Activated CD4-positive, alpha-beta memory T cell treated with anti-CD3 and anti-CD28 coated beads, Interleukin-2, amount 10 ng/mL, durations not matched to agents 7 days and 5 days (primary cell): ENCODE measurements around the gene EXOSC1. TPM values are rescaled to one million over a fixed set of nuclear protein-coding genes. Genes with fewer than 3 reads are reported as not detected.
"Not testable (repeated sequence)": the region's sequence is repeated elsewhere in the genome, so short reads cannot be mapped to it uniquely, and the experiment has no call there.

Experiments used
- CTCF ChIA-PET: fragments of 350-600 bp; sonication (Branson Sonifier 250); formaldehyde crosslinking; loops from one replicate; lab custom pipeline; 2021; ENCODE audit warnings: antibody characterized with exemption, inconsistent platforms; lab: Charles Lee
- POLR2A ChIA-PET: fragments of 350-600 bp; sonication (Branson Sonifier 250); formaldehyde crosslinking; loops from one replicate; lab custom pipeline; 2021; ENCODE audit warnings: antibody characterized with exemption; lab: Charles Lee
- DNase-seq: peaks from one replicate; pipeline ENCODE4 v3.0.0-alpha.2; 2020
- H3K27ac Mint-ChIP-seq: one replicate; pipeline ENCODE4 v1.8.0; 2021; ENCODE audit warnings: mild to moderate bottlenecking, mixed read lengths
- H3K27me3 Mint-ChIP-seq: one replicate; pipeline ENCODE4 v1.8.0; 2021; ENCODE audit warnings: mixed read lengths
- H3K36me3 Mint-ChIP-seq: one replicate; pipeline ENCODE4 v1.8.0; 2021; ENCODE audit warnings: low read depth, mixed read lengths
- H3K4me1 Mint-ChIP-seq: one replicate; pipeline ENCODE4 v1.8.0; 2021; ENCODE audit warnings: mixed read lengths
- H3K4me3 Mint-ChIP-seq: one replicate; pipeline ENCODE4 v1.8.0; 2021; ENCODE audit warnings: mild to moderate bottlenecking, mixed read lengths
- H3K9me3 Mint-ChIP-seq: one replicate; pipeline ENCODE4 v1.8.0; 2021; ENCODE audit warnings: mixed read lengths
- total RNA-seq, 2 experiments: library from RNA; stranded (reverse); gene quantifications; one replicate each; pipeline ENCODE4 v1.2.3, GENCODE V29; 2021

The EXOSC1 gene
- total RNA-seq, 2 experiments from 2014 or later, result 49.3 to 49.8 TPM

- CTCF ChIA-PET, result interaction anchor here (1.1 to 1.8 kb wide), 2 partner anchors 11 to 30 kb away, joined by 3 to 6 read pairs; no protein-coding TSS in a partner anchor
- Mint-ChIP-seq H3K4me3 (no peak overlapping the region), H3K36me3 (peaks cover 65% of the 10 kb centered on the region), H3K4me1 (no peaks in the 10 kb centered on the region), H3K27ac (no peak overlapping the region), H3K27me3 (no peaks in the 10 kb centered on the region), H3K9me3 (no peaks in the 10 kb centered on the region)
- POLR2A ChIA-PET, result no interaction called here
- no peak for DNase-seq
Observed at GRCh38 chr10:97474918-97475317, 29.1 kb upstream of the EXOSC1 start.

DNA sequence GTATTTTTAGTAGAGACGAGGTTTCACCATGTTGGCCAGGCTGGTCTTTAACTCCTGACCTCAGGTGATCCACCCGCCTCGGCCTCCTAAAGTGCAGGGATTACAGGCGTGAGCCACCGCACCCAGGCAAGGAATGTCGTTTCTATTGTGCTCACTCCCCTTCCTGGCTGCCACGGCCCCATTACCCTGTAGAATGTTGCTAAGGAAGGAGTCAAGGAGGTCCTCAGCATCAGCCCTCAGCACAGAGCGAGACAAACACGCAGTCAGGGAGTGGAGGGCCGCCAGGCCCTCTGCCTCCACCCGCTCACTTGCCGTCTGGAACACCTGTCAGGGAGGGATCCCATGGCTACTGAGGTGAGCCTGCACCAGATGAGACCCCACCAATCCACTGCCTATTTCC, 23.0 kb upstream of the EXOSC1 start:
- H3K9me3 Mint-ChIP-seq, H3K27ac Mint-ChIP-seq, CTCF ChIA-PET, H3K27me3 Mint-ChIP-seq, DNase-seq, POLR2A ChIA-PET, H3K4me3 Mint-ChIP-seq, H3K4me1 Mint-ChIP-seq: not testable (repeated sequence)
- peaks cover 54% of the 10 kb centered on the region for H3K36me3 Mint-ChIP-seq

GRCh38 chr10:97468162-97468561, 22.4 kb upstream of the EXOSC1 start:
- no peak for DNase-seq
- Mint-ChIP-seq H3K27ac (no peak overlapping the region), H3K27me3 (no peaks in the 10 kb centered on the region), H3K4me1 (no peaks in the 10 kb centered on the region), H3K4me3 (no peak overlapping the region), H3K36me3 (peaks cover 54% of the 10 kb centered on the region), H3K9me3 (no peaks in the 10 kb centered on the region)
- ChIA-PET CTCF (interaction anchor here (2.0 kb wide), 1 partner anchor 68 kb away, joined by 5 read pairs; the partner anchor contains the start of gene RRP12), POLR2A (interaction anchor here (1.0 kb wide), 1 partner anchor 14 kb away, joined by 3 read pairs; no protein-coding TSS in a partner anchor)

DNA sequence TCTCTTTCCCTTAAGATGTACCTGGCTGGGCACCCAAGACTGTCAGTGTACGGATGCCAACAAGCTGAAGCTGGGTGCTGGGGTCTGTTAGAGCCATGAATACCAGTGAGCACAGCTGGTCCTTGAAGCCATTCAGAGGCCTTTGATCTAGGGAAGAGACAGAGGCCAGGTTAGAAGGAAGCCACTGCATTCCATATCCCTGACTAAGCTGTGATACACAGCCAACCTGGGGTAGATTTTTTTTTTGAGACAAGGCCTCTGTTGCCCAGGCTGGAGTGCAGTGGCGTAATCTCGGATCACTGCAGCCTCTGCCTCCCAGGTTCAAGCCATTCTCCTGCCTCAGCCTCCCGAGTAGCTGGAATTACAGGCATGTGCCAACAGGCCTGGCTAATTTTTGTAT, 20.9 kb upstream of the EXOSC1 start:
- ChIA-PET CTCF (interaction anchor here (1.0 to 2.0 kb wide), 4 partner anchors 60 to 105 kb away, joined by 3 to 5 read pairs (median 3); partner anchors contain the start of gene RRP12), POLR2A (interaction anchor here (0.6 to 1.6 kb wide), 5 partner anchors 10 to 66 kb away, joined by 3 to 4 read pairs (median 3); partner anchors contain the start of genes RRP12 and UBTD1)
- no peak overlapping the region for H3K4me3 Mint-ChIP-seq
- no peaks in the 10 kb centered on the region for H3K4me1 Mint-ChIP-seq
- peaks cover 59% of the 10 kb centered on the region for H3K36me3 Mint-ChIP-seq
- no peak overlapping the region for H3K27ac Mint-ChIP-seq
- H3K27me3 Mint-ChIP-seq, result no peaks in the 10 kb centered on the region
- no peaks in the 10 kb centered on the region for H3K9me3 Mint-ChIP-seq
- DNase-seq, result no peak

GRCh38 chr10:97465982-97466381, 20.2 kb upstream of the EXOSC1 start:
- Mint-ChIP-seq H3K27me3 (no peaks in the 10 kb centered on the region), H3K27ac (no peak overlapping the region), H3K4me3 (no peak overlapping the region), H3K9me3 (no peaks in the 10 kb centered on the region), H3K4me1 (no peaks in the 10 kb centered on the region), H3K36me3 (peaks cover 64% of the 10 kb centered on the region)
- ChIA-PET POLR2A (interaction anchor here (0.8 to 1.6 kb wide), 5 partner anchors 11 to 65 kb away, joined by 3 to 4 read pairs (median 3); partner anchors contain the start of genes RRP12 and UBTD1), CTCF (interaction anchor here (0.7 to 1.2 kb wide), 3 partner anchors 48 to 86 kb away, joined by 3 read pairs; no protein-coding TSS in a partner anchor)
- no peak for DNase-seq

DNA sequence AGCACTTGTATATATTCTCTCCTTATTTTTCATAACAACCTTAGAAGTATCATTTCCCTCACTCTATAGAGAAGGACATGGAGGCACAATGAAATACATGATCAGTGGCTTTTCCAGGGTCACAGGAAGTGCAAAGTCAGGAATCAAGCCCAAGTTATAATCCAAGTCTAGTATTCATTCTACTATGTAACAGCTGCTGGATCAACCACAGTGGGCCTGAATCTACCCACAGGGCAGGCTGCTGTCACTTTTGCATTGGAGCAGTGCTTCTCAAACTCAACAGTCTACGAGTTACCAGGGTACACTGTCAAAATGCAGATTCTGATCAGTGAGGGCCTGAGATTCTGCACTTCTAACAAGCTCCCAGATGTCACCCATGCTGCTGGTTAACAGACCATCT, 18.4 kb upstream of the EXOSC1 start:
- Mint-ChIP-seq H3K36me3 (peaks cover 64% of the 10 kb centered on the region), H3K4me3 (no peak overlapping the region), H3K9me3 (no peaks in the 10 kb centered on the region), H3K27me3 (no peaks in the 10 kb centered on the region), H3K4me1 (no peaks in the 10 kb centered on the region), H3K27ac (peak overlapping the region; percentile 16)
- no peak for DNase-seq
- ChIA-PET CTCF (interaction anchor here (0.9 to 1.5 kb wide), 7 partner anchors 10 to 138 kb away, joined by 3 to 7 read pairs (median 3); partner anchors contain the start of genes C10orf62 and RRP12), POLR2A (interaction anchor here (1.0 to 1.2 kb wide), 2 partner anchors 13 to 63 kb away, joined by 3 read pairs; partner anchors contain the start of gene RRP12)

- Mint-ChIP-seq H3K27me3 (no peaks in the 10 kb centered on the region), H3K36me3 (peaks cover 65% of the 10 kb centered on the region), H3K27ac (peak overlapping the region; percentile 16), H3K9me3 (no peaks in the 10 kb centered on the region), H3K4me3 (no peak overlapping the region), H3K4me1 (no peaks in the 10 kb centered on the region)
- peak; percentile 37 for DNase-seq
- ChIA-PET POLR2A (interaction anchor here (1.0 to 1.2 kb wide), 2 partner anchors 14 to 62 kb away, joined by 3 read pairs; partner anchors contain the start of gene RRP12), CTCF (interaction anchor here (0.9 to 1.5 kb wide), 7 partner anchors 11 to 138 kb away, joined by 3 to 7 read pairs (median 3); partner anchors contain the start of genes C10orf62 and RRP12)
Observed at GRCh38 chr10:97463363-97464132, 17.7 kb upstream of the EXOSC1 start.

DNA sequence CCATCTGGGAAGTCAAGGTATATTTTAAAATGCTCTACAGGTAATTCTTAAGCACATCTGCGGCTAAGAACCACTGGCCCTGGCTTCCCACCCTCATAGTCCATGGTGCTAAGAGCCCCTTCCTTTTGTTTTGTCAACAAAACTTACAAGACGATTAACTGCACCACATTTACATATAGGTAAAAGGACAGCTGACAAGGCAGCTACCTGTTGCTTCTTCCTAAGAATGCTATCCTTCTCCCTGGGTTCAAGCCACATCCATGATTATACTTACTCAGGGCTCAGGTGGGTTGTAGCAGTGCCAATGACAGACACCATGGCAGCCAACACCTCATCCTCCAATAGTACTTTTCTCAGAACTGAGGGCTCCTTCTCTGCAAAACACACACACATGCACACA, 16.5 kb upstream of the EXOSC1 start:
- peaks cover 65% of the 10 kb centered on the region for H3K36me3 Mint-ChIP-seq
- H3K9me3 Mint-ChIP-seq, result no peaks in the 10 kb centered on the region
- H3K4me3 Mint-ChIP-seq, result no peak overlapping the region
- ChIA-PET POLR2A (interaction anchor here (1.2 kb wide), 1 partner anchor 49 kb away, joined by 4 read pairs; no protein-coding TSS in a partner anchor), CTCF (interaction anchor here (1.4 to 2.1 kb wide), 2 partner anchors 56 to 90 kb away, joined by 3 to 5 read pairs; no protein-coding TSS in a partner anchor)
- no peak overlapping the region for H3K27ac Mint-ChIP-seq
- H3K27me3 Mint-ChIP-seq, result no peaks in the 10 kb centered on the region
- no peak for DNase-seq
- H3K4me1 Mint-ChIP-seq, result no peaks in the 10 kb centered on the region

GRCh38 chr10:97459933-97460332, 14.1 kb upstream of the EXOSC1 start:
- POLR2A ChIA-PET, result interaction anchor here (1.0 kb wide), 1 partner anchor 46 kb away, joined by 3 read pairs; no protein-coding TSS in a partner anchor
- CTCF ChIA-PET, result interaction anchor here (1.2 kb wide), 1 partner anchor 88 kb away, joined by 3 read pairs; no protein-coding TSS in a partner anchor

GRCh38 chr10:97459111-97459510, 13.3 kb upstream of the EXOSC1 start:
- CTCF ChIA-PET, result interaction anchor here (1.2 kb wide), 1 partner anchor 89 kb away, joined by 3 read pairs; no protein-coding TSS in a partner anchor

More at GRCh38 chr10:97459933-97460332, 14.1 kb upstream of the EXOSC1 start:
- Mint-ChIP-seq H3K36me3 (peaks cover 76% of the 10 kb centered on the region), H3K4me1 (no peaks in the 10 kb centered on the region), H3K27me3 (no peaks in the 10 kb centered on the region), H3K4me3 (no peak overlapping the region), H3K27ac (no peak overlapping the region), H3K9me3 (no peaks in the 10 kb centered on the region)
- no peak for DNase-seq

GRCh38 chr10:97456686-97457065, 10.9 kb upstream of the EXOSC1 start:
- Mint-ChIP-seq H3K4me1 (peaks cover 3% of the 10 kb centered on the region), H3K27ac (peak overlapping the region; percentile 7), H3K9me3 (no peaks in the 10 kb centered on the region), H3K27me3 (no peaks in the 10 kb centered on the region), H3K36me3 (peaks cover 82% of the 10 kb centered on the region), H3K4me3 (no peak overlapping the region)
- DNase-seq, result no peak
- CTCF ChIA-PET, result interaction anchor here (0.6 kb wide), 1 partner anchor 223 kb away, joined by 3 read pairs; no protein-coding TSS in a partner anchor
- POLR2A ChIA-PET, result interaction anchor here (0.6 to 1.3 kb wide), 2 partner anchors 8 to 10 kb away, joined by 3 to 4 read pairs; no protein-coding TSS in a partner anchor

More at GRCh38 chr10:97459111-97459510, 13.3 kb upstream of the EXOSC1 start:
- H3K27ac Mint-ChIP-seq, result no peak overlapping the region
- POLR2A ChIA-PET, result interaction anchor here (1.0 kb wide), 1 partner anchor 45 kb away, joined by 3 read pairs; no protein-coding TSS in a partner anchor
- DNase-seq, result no peak
- no peaks in the 10 kb centered on the region for H3K9me3 Mint-ChIP-seq
- peaks cover 3% of the 10 kb centered on the region for H3K4me1 Mint-ChIP-seq
- no peaks in the 10 kb centered on the region for H3K27me3 Mint-ChIP-seq
- H3K36me3 Mint-ChIP-seq, result peaks cover 79% of the 10 kb centered on the region
- H3K4me3 Mint-ChIP-seq, result no peak overlapping the region

GRCh38 chr10:97456034-97456685, 10.4 kb upstream of the EXOSC1 start:
- CTCF ChIA-PET, result interaction anchor here (0.6 kb wide), 1 partner anchor 222 kb away, joined by 3 read pairs; no protein-coding TSS in a partner anchor

More at GRCh38 chr10:97456034-97456685, 10.4 kb upstream of the EXOSC1 start:
- peaks cover 3% of the 10 kb centered on the region for H3K4me1 Mint-ChIP-seq
- H3K27ac Mint-ChIP-seq, result peak overlapping the region; percentile 7
- H3K4me3 Mint-ChIP-seq, result no peak overlapping the region
- POLR2A ChIA-PET, result interaction anchor here (0.6 to 1.3 kb wide), 2 partner anchors 9 to 10 kb away, joined by 3 to 4 read pairs; no protein-coding TSS in a partner anchor
- H3K36me3 Mint-ChIP-seq, result peaks cover 78% of the 10 kb centered on the region
- H3K9me3 Mint-ChIP-seq, result no peaks in the 10 kb centered on the region
- no peaks in the 10 kb centered on the region for H3K27me3 Mint-ChIP-seq
- no peak for DNase-seq
